CD4-positive, alpha-beta T cell treated with Interleukin-17A for 4 hours (primary cell): ENCODE measurements around the gene RNASEH1.
"Not testable (repeated sequence)": the region's sequence is repeated elsewhere in the genome, so short reads cannot be mapped to it uniquely, and the experiment has no call there.

Source experiments
- DNase-seq: peaks from one replicate; pipeline ENCODE4 v3.0.0-alpha.2; 2020; ENCODE audit warnings: mixed read lengths

RNASEH1 gene

GRCh38 chr2:3517948-3518495 lies 40.1 kb downstream of the RNASEH1 start:
- DNase-seq: no peak

GRCh38 chr2:3516831-3517230 lies 41.3 kb downstream of the RNASEH1 start:
- DNase-seq: no peak

DNA sequence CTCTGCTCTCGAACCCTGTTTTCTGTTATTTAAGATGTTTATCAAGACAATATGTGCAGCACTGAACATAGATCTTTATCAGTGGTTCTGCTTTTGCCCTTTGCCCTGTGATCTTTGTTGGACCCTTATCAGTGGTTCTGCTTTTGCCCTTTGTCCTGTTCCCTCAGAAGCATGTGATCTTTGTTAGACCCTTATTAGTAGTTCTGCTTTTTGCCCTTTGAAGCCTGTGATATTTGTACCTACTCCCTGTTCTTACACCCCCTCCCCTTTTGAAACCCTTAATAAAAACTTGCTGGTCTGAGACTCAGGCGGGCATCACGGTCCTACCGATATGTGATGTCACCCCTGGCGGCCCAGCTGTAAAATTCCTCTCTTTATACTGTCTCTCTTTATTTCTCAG lies 42.7 kb downstream of the RNASEH1 start:
- DNase-seq: not testable (repeated sequence)

DNA sequence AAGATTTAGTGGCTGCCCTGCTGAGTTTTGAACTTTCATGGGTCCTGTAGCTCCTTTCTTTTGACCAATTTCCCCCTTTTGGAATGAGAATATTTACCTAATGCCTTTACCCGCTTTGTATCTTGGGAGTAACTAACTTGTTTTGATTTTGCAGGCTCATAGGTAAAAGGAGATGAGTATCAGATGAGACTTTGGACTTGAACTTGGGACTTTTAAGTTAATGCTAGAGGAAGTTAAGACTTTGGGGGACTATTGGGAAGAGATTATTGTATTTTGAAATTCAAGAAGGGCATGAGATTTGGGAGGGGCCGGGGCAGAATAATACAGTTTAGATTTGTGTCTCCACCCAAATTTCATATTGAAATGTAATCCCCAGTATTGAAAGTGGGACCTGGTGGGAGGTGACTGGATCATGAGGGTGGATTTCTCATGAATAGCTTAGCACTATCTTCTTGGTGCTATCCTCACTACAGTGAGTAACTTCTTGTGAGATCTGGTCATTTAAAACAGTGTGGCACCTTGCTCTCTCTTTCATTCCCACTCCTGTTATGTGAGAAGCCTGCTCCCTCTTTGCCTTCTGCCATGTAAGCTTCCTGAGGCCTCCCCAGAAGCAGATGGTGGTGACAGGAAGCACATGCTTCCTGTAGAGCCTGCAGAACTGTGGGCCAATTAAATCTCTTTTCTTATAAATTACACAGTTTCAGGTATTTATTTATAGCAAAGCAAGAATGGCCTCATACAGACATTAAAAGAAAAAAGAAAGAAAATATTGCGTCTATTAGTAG lies 44.9 kb downstream of the RNASEH1 start:
- DNase-seq: no peak

- no peak for DNase-seq
Measured at GRCh38 chr2:3512086-3512485, 46.0 kb downstream of the RNASEH1 start.

DNA sequence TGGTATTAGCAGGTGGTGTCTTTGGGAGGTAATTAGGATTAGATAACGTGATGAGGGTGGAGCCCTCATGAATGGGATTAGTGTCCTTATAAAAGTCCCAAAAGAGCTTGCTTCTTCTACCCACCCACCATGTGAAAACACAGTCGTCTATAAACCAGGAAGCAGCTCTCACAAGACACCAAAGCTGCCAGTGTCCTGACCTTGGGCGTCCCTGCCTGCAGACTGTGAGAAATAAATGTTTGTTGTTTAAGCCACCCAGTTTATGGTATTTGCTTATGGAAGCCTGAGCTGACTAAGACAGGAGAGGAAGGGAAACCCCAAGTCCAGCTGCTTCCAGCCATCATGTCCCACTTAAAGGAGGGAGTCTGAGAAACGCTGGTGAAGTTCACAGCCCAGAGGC lies 52.4 kb downstream of the RNASEH1 start:
- DNase-seq: no peak

DNA sequence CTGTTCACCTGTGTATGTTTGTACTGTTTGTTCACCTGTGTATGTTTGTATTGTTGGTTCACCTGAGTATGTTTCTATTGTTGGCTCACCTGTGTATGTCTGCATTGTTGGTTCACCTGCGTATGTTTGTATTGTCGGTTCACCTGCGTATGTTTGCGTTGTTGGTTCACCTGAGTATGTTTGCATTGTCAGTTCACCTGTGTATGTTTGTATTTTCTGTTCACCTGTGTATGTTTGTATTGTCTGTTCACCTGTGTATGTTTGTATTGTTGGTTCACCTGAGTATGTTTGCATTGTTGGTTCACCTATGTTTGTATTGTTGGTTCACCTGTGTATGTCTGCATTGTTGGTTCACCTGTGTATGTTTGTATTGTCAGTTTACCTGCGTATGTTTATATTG lies 53.4 kb downstream of the RNASEH1 start:
- DNase-seq: no peak

GRCh38 chr2:3503483-3503882 lies 54.6 kb downstream of the RNASEH1 start:
- DNase-seq: no peak

GRCh38 chr2:3503046-3503445 lies 55.1 kb downstream of the RNASEH1 start:
- no peak for DNase-seq

DNA sequence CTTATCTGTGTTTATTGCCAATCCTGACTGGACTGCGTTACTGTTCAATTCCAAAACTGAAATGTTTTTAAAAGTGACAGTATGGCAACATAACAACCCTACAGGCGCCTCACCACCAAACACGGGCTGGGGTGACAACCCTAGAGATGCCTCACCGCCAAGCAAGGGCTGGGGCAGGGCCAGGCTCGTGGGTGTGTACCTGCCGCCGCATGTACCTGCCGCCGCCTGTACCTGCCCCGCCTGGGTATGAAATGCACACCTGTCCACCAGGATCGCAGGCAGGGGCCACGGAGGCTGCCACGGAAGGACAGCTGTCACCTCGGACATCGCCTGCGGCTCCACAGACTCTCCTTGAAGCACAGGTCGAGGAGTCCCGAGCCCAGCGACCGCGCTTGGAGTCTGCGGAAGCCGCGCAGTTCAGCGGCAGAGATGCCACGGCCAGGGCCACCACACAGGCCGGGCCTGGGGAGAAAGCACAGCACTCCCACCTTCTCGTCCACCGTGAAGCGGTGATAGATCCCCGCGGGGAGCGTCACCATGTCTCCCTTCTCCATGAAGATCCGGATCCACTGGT lies 57.7 kb downstream of the RNASEH1 start:
- DNase-seq: no peak

DNA sequence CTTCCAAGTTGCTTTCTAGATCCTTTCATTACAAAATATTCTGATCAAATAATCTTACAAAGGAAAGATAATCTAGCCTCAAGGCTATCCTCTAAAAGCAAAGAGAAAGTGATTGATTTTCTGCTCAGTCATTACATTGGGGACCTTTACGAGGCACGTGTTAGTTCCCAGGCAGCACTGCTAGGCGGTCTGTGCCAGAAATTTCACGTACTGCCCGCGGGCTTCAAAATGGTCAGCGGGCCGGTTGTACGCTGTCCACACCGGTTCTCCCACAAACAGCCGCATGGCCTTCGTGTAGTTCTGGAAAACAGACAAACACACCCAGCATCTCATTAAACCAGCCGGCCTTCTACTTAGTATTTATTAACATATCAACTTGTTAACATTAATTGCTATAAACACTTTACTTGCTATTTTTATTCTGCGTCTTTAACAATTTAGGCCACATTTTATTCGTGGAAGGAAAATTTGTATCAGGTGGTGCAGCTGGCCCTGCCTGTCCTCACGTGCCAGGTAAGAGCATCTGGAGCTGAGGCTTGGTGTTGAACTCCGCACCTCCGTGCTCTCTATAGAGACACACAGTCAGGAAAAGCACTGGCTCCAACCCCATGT lies 59.2 kb downstream of the RNASEH1 start:
- no peak for DNase-seq

DNA sequence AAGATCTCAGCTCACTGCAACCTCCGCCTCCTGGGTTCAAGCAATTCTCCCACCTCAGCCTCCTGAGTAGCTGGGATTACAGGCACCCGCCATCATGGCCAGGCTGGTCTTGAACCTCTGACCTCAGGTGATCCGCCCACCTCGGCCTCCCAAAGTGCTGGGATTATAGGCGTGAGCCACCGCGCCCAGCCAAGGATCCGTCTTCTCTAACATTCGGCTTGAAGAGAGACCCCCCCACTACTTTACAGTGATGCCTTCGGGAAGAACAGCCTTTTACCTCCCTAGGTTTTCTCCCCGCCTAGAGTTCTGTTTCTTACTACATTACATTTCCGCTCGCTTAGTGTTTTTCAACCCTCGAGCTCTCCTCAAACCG lies 61.4 kb downstream of the RNASEH1 start:
- not testable (repeated sequence) for DNase-seq
